Right ventricle myocardium superior (tissue), 1 donor: ENCODE results near the gene IRF3. TPM values are rescaled to one million over a fixed set of nuclear protein-coding genes. Genes with fewer than 3 reads are reported as not detected.
A peak's percentile ranks its signal among the peaks of the same experiment; 100 is the strongest.

Experiments used
- ATAC-seq: fragments of 200-7000 bp; cut with Tn5 transposase; one replicate; pipeline ENCODE4 v1.9.1; 2020; ENCODE audit warnings: mild to moderate bottlenecking; ENCODE audit not compliant: poor library complexity
- DNase-seq: peaks from one replicate; pipeline ENCODE4 v3.0.0-alpha.2; 2020
- intact Hi-C: fragments of 100-400 bp; cut with DNase I; formaldehyde crosslinking; loops from one replicate; pipeline ENCODE4 v1.11.2; 2022
- total RNA-seq: library from RNA; stranded (reverse); fragmentation: NEBNext Ultra II Directional; extraction: Animal tissue kit (Norgen Biotek cat#: 25700); gene quantifications from one replicate; pipeline ENCODE4 v1.2.1, GENCODE V29; 2021
- donor health status: DM: no; HTN: yes; CAD: no; lungs with severe emphysema.

Gene IRF3
- total RNA-seq, 1 donor from 2014 or later, result 29.9 TPM

GRCh38 chr19:49654581-49654980 is 11.1 kb downstream of the IRF3 start:
- DNase-seq, result no peak
- intact Hi-C loops, result no loop called here
- no peak for ATAC-seq

GRCh38 chr19:49653466-49653806 is 12.2 kb downstream of the IRF3 start:
- DNase-seq, result no peak
- intact Hi-C loops, result no loop called here
- no peak for ATAC-seq

GRCh38 chr19:49652551-49653465 is 12.8 kb downstream of the IRF3 start:
- DNase-seq (no peak), ATAC-seq (no peak)
- intact Hi-C loops, result no loop called here

- intact Hi-C loops, result no loop called here
- ATAC-seq (no peak), DNase-seq (no peak)
Observed at GRCh38 chr19:49651820-49652550, 13.7 kb downstream of the IRF3 start.

- ATAC-seq (no peak), DNase-seq (no peak)
- intact Hi-C loops, result no loop called here
Observed at GRCh38 chr19:49651029-49651819, 14.4 kb downstream of the IRF3 start.

- ATAC-seq (no peak), DNase-seq (no peak)
- intact Hi-C loops, result no loop called here
Observed at GRCh38 chr19:49646586-49646985, 19.1 kb downstream of the IRF3 start.

GRCh38 chr19:49645995-49646394 is 19.7 kb downstream of the IRF3 start:
- ATAC-seq (no peak), DNase-seq (no peak)
- intact Hi-C loops, result no loop called here

GRCh38 chr19:49645592-49645991 is 20.1 kb downstream of the IRF3 start:
- DNase-seq, result no peak
- ATAC-seq, result no peak
- intact Hi-C loops, result no loop called here

- ATAC-seq (no peak), DNase-seq (no peak)
- intact Hi-C loops, result no loop called here
Observed at GRCh38 chr19:49643466-49643865, 22.2 kb downstream of the IRF3 start.

- DNase-seq, result no peak
Observed at GRCh38 chr19:49642492-49643035, 23.1 kb downstream of the IRF3 start.

GRCh38 chr19:49641688-49642491 is 23.8 kb downstream of the IRF3 start, which contains the start of gene SCAF1:
SCAF1 (plus strand) TSS chr19:49642209; CDS start chr19:49645027, 2,818 bp downstream.
- intact Hi-C loops, result no loop called here
- ATAC-seq, result peak; percentile 82
- peak; percentile 100 for DNase-seq

More at GRCh38 chr19:49642492-49643035, 23.1 kb downstream of the IRF3 start:
- intact Hi-C loops, result no loop called here
- no peak for ATAC-seq

- ATAC-seq, result peak; percentile 73
- DNase-seq, result peak; percentile 99
- intact Hi-C loops, result no loop called here
Observed at GRCh38 chr19:49640113-49640898, 25.4 kb downstream of the IRF3 start, which contains the start of gene RRAS. RRAS (minus strand) TSS chr19:49640143; CDS start chr19:49640098, 45 bp downstream.

- DNase-seq (no peak), ATAC-seq (no peak)
- intact Hi-C loops, result loop anchor here (2.0 kb wide), 1 partner anchor 47 kb away; no protein-coding TSS in a partner anchor
Observed at GRCh38 chr19:49639401-49640112, 26.1 kb downstream of the IRF3 start.

GRCh38 chr19:49637821-49638738 is 27.6 kb downstream of the IRF3 start:
- intact Hi-C loops, result loop anchor here (2.0 kb wide), 1 partner anchor 45 kb away; no protein-coding TSS in a partner anchor
- ATAC-seq (peak; percentile 7), DNase-seq (peak; percentile 94)

GRCh38 chr19:49636233-49636932 is 29.3 kb downstream of the IRF3 start:
- intact Hi-C loops, result no loop called here
- DNase-seq (no peak), ATAC-seq (no peak)
